ENCODE measurements around the gene EID2B. TPM values are rescaled to one million over a fixed set of nuclear protein-coding genes. Genes with fewer than 3 reads are reported as not detected.

The EID2B gene
- total and polyA plus RNA-seq, 4 donors, result 2.1 to 5.2 (median 2.9) TPM

GRCh38 chr19:39557811-39558623 lies 25.4 kb upstream of the EID2B start:
- Histone ChIP-seq H3K27ac (ENCODE audit: low read depth in 1 of 2, low read length in 1 of 2) (peak overlapping the region in 1 of 2 donors; percentile 58), H3K27me3 (ENCODE audit: control insufficient read depth in 3 of 3, insufficient read depth in 3 of 3, low read length in 2 of 3) (peaks cover 0 to 7% (median 0%) of the 10 kb centered on the region in 3 donors), H3K9me3 (ENCODE audit: control insufficient read depth in 4 of 4, insufficient read depth in 3 of 4, low read length in 3 of 4) (no peaks in the 10 kb centered on the region), H3K9ac (ENCODE audit: insufficient read depth in 1 of 2, low read length in 2 of 2) (no peak overlapping the region), H3K4me3 (no peak overlapping the region), H3K36me3 (ENCODE audit: control insufficient read depth in 4 of 4, insufficient read depth in 4 of 4, low read length in 4 of 4) (no peaks in the 10 kb centered on the region), H3K4me1 (ENCODE audit: control insufficient read depth in 5 of 5, insufficient read depth in 5 of 5, low read length in 5 of 5) (peaks cover 0 to 2% (median 0%) of the 10 kb centered on the region in 5 donors)
- no peak for ATAC-seq (ENCODE audit: insufficient read depth, low FRiP score)
- TF ChIP-seq CTCF (IDR thresholded peaks at IDR 0.05; ENCODE audit: control extremely low read depth, extremely low read depth), result no peak
- WGBS, 2 donors, result 62 to 79% methylated on average over 5 of the region's 5 CpGs
- peak in 2 of 3 donors; percentile 6 to 27 for DNase-seq

DNA sequence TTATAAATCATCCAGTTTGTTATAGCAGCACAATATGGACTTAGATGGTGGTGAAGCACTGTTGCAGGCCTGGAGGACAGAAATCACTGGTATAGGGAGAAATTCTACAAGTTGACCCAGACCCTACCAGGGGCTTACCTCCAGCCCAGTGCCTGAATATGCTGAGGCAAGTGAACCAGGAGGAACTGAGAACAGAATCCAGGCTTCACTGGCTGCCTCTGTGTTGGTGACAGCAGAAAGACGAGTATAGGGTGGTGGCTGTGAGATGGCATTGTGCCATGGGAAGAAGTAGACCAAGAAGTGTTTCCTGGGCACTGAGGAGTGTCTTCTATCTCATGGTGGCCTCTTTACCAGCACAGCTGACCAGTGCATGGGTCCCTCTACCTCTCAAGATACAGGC lies 23.2 kb upstream of the EID2B start:
- peaks cover 0 to 2% (median 0%) of the 10 kb centered on the region in 5 donors for H3K4me1 ChIP-seq (ENCODE audit: control insufficient read depth in 5 of 5, insufficient read depth in 5 of 5, low read length in 5 of 5)
- no peak overlapping the region for H3K4me3 ChIP-seq
- no peak for DNase-seq
- no peaks in the 10 kb centered on the region for H3K9me3 ChIP-seq (ENCODE audit: control insufficient read depth in 4 of 4, insufficient read depth in 3 of 4, low read length in 3 of 4)
- no peaks in the 10 kb centered on the region for H3K36me3 ChIP-seq (ENCODE audit: control insufficient read depth in 4 of 4, insufficient read depth in 4 of 4, low read length in 4 of 4)
- no peak for TF ChIP-seq CTCF (IDR thresholded peaks at IDR 0.05; ENCODE audit: control extremely low read depth, extremely low read depth)
- H3K9ac ChIP-seq (ENCODE audit: insufficient read depth in 1 of 2, low read length in 2 of 2), result no peak overlapping the region
- H3K27ac ChIP-seq (ENCODE audit: low read depth in 1 of 2, low read length in 1 of 2), result no peak overlapping the region
- WGBS, 2 donors, result 47 to 50% methylated on average over 1 of the region's 1 CpG
- H3K27me3 ChIP-seq (ENCODE audit: control insufficient read depth in 3 of 3, insufficient read depth in 3 of 3, low read length in 2 of 3), result peaks cover 0 to 11% (median 0%) of the 10 kb centered on the region in 3 donors
- no peak for ATAC-seq (ENCODE audit: insufficient read depth, low FRiP score)

DNA sequence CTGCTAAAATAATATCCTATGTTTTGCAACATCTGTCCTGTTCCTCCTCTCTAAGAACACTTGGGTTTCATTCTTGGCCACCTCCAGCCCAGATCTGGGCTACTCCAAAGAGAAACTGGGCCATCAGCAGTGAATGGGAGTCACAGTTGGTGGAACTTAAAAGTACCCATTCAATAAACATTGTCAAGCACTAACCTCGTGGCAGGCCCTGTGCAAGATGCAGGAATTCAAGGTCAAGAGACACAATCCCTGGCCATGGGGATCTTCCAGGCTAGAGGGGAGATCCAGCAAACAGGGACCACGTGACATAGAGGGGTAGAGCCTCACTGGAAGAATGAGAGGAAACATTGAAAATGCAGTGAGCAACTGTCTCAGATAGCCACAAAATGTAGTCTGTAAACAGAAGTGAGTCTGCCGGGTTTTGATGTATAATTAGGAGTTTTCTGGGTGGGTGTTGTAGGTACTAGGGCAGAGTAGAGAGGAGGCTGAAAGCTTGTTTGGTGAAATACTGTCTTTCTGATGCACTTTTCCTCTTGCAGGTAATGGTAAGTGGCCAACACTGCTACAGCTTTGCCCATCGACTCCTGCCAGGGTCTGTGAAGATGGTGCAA lies 22.2 kb upstream of the EID2B start:
- H3K4me3 ChIP-seq, result no peak overlapping the region

More for the DNA sequence above, 22.2 kb upstream of the EID2B start:
- ATAC-seq (ENCODE audit: insufficient read depth, low FRiP score), result no peak
- 76 to 81% methylated on average over 4 of the region's 4 CpGs for WGBS, 2 donors
- no peak for TF ChIP-seq CTCF (IDR thresholded peaks at IDR 0.05; ENCODE audit: control extremely low read depth, extremely low read depth)
- Histone ChIP-seq H3K4me1 (ENCODE audit: control insufficient read depth in 5 of 5, insufficient read depth in 5 of 5, low read length in 5 of 5) (peaks cover 0 to 2% (median 0%) of the 10 kb centered on the region in 5 donors), H3K36me3 (ENCODE audit: control insufficient read depth in 4 of 4, insufficient read depth in 4 of 4, low read length in 4 of 4) (no peaks in the 10 kb centered on the region), H3K9me3 (ENCODE audit: control insufficient read depth in 4 of 4, insufficient read depth in 3 of 4, low read length in 3 of 4) (no peaks in the 10 kb centered on the region), H3K27me3 (ENCODE audit: control insufficient read depth in 3 of 3, insufficient read depth in 3 of 3, low read length in 2 of 3) (peaks cover 0 to 11% (median 0%) of the 10 kb centered on the region in 3 donors), H3K9ac (ENCODE audit: insufficient read depth in 1 of 2, low read length in 2 of 2) (no peak overlapping the region), H3K27ac (ENCODE audit: low read depth in 1 of 2, low read length in 1 of 2) (no peak overlapping the region)
- no peak for DNase-seq

Measured in lung (tissue), 12 donors.